Measurements from ENCODE around the gene SPTLC2. TPM values are rescaled to one million over a fixed set of nuclear protein-coding genes. Genes with fewer than 3 reads are reported as not detected.

Gene SPTLC2
- total and polyA plus RNA-seq, 2 of the 8 experiments (the other 6 are each of a cell fraction or from before 2014, with no cell fraction given): 8.9 to 35.1 TPM

DNA sequence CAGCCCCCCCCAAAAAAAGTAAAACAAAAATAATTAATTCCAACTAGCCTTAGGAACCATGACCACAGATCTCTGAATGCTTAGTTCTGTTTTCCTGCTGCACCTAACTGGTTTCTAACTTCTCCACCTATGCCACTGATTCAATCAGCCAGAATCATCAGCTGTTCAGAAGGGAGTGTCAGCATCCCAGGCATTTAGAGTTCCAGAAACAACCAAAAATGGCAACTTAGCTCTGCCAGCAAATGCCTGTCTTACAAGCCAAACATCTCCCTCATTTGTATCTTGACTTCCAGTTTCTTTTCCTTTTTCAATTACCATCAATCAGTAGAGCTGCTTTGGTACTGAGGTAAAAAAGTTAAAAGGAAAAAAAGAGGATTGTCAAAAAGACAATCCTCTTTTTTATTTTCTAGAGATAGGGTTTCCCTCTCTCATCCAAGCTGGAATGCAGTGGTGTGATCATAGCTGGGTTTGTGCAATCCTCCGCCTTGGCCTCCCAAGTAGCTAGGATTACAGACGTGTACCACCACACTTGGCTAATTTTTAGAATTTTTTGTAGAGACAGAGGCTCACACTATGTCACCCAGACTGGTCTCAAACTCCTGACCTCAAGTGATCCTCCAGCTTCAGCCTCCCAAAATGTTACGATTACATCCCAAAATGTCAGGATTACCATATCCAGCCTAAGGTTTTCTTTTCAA, 72.7 kb downstream of the SPTLC2 start:
- H2BK120ac ChIP-seq (replicated peaks; ENCODE audit: low read depth, low read length): no peak overlapping the region
- 85% methylated on average over 3 of the region's 3 CpGs; no CpG with 5 or more reads in 1 of the 2 experiments for WGBS, 2 experiments (ENCODE audit: extremely low coverage in 1 of 2, insufficient coverage in 1 of 2, insufficient read length in 1 of 2, insufficient replicate concordance in 2 of 2, low coverage in 1 of 2, low lambda C conversion rate in 2 of 2, missing lambda C conversion rate in 1 of 2)
- H3K4me2 ChIP-seq (ENCODE audit: insufficient read depth in 1 of 2, low read depth in 2 of 2, low read length in 2 of 2): no peak overlapping the region
- no peak overlapping the region for H4K91ac ChIP-seq (replicated peaks; ENCODE audit: insufficient read length, low read length)
- H3K23ac ChIP-seq (ENCODE audit: insufficient read length): no peak overlapping the region
- DNase-seq (ENCODE audit: low read depth in 1 of 2, low spot score in 2 of 2) (no peak), FAIRE-seq (no peak)
- H3K36me3 ChIP-seq (ENCODE audit: control insufficient read depth in 2 of 4, insufficient read depth in 4 of 4, low read length in 3 of 4): peaks cover 0 to 9% (median 3%) of the 10 kb centered on the region in 4 experiments; a peak in 4 of 8 replicates
- H4K5ac ChIP-seq (ENCODE audit: insufficient read length, low read depth, low read length): no peak overlapping the region
- no peak overlapping the region for H2AK5ac ChIP-seq (ENCODE audit: low read depth, low read length)
- H3K14ac ChIP-seq (ENCODE audit: insufficient read length): no peak overlapping the region
- CTCF ChIA-PET (ENCODE audit: partially characterized antibody): interaction anchor here (0.9 to 1.9 kb wide), 5 partner anchors 7 to 135 kb away, joined by 3 to 9 read pairs (median 3); no protein-coding TSS in a partner anchor
- H3K4me3 ChIP-seq (ENCODE audit: extremely low read depth in 1 of 4, insufficient read depth in 2 of 4, low read depth in 3 of 4, low read length in 4 of 4): no peak overlapping the region
- H3K79me2 ChIP-seq (ENCODE audit: control insufficient read depth in 1 of 2, insufficient read depth in 2 of 2, low read length in 2 of 2): no peaks in the 10 kb centered on the region
- no peak for TF ChIP-seq HDAC2 (IDR thresholded peaks at IDR 0.05; ENCODE audit: borderline replicate concordance in 1 of 2, low read depth in 2 of 2, low read length in 2 of 2)
- no peak for TF ChIP-seq RXRA (IDR thresholded peaks at IDR 0.05; ENCODE audit: insufficient read depth, low read depth, low read length)
- TF ChIP-seq CTBP2 (IDR thresholded peaks at IDR 0.05; ENCODE audit: borderline replicate concordance, insufficient read depth, insufficient read length, low read length): no peak
- no peak for TF ChIP-seq SIX5 (IDR thresholded peaks at IDR 0.05; ENCODE audit: low read depth, low read length)
- no peak for TF ChIP-seq TBP (IDR thresholded peaks at IDR 0.05; ENCODE audit: low read depth, low read length)
- H3K56ac ChIP-seq (replicated peaks; ENCODE audit: insufficient read length, low read depth, low read length): no peak overlapping the region
- H3K9ac ChIP-seq (replicated peaks in 1 of 4; ENCODE audit: extremely low read depth in 1 of 4, low read depth in 3 of 4, low read length in 3 of 4): no peak overlapping the region
- H4K8ac ChIP-seq (ENCODE audit: extremely low read depth, insufficient read depth, low read length): no peak overlapping the region
- H3K27ac ChIP-seq (ENCODE audit: low read depth, low read length): no peak overlapping the region
- POLR2A ChIA-PET (ENCODE audit: partially characterized antibody): interaction anchor here (1.1 kb wide), 1 partner anchor 85 kb away, joined by 3 read pairs; no protein-coding TSS in a partner anchor
- H3K79me1 ChIP-seq (ENCODE audit: low read depth, low read length): no peaks in the 10 kb centered on the region
- no peaks in the 10 kb centered on the region for H3K9me3 ChIP-seq (ENCODE audit: insufficient read depth in 2 of 2, low read depth in 1 of 2, low read length in 1 of 2)
- H3K4me1 ChIP-seq (replicated peaks in 1 of 4; ENCODE audit: control insufficient read depth in 3 of 4, insufficient read depth in 4 of 4, low read length in 3 of 4): no peaks in the 10 kb centered on the region
- H2BK5ac ChIP-seq (ENCODE audit: low read depth, low read length): no peak overlapping the region
- H3K27me3 ChIP-seq (replicated peaks in 1 of 4; ENCODE audit: control insufficient read depth in 3 of 4, extremely low read depth in 1 of 4, insufficient read depth in 3 of 4, low read length in 3 of 4): no peaks in the 10 kb centered on the region
- no peak overlapping the region for H2BK15ac ChIP-seq (ENCODE audit: low read length)
- no peak overlapping the region for H3K18ac ChIP-seq (ENCODE audit: extremely low read depth, low read length)
- no peak overlapping the region for H3K4ac ChIP-seq (replicated peaks; ENCODE audit: insufficient read length, low read depth, low read length)
- no peaks in the 10 kb centered on the region for H4K20me1 ChIP-seq (replicated peaks in 1 of 2; ENCODE audit: control insufficient read depth in 1 of 2, insufficient read depth in 2 of 2, low read length in 2 of 2)
- H2BK20ac ChIP-seq (ENCODE audit: low read length): no peak overlapping the region
- no peak overlapping the region for H2AFZ ChIP-seq (ENCODE audit: low read length)
- no peak overlapping the region for H2BK12ac ChIP-seq (ENCODE audit: low read depth, low read length)
- H3K23me2 ChIP-seq (ENCODE audit: low read depth, low read length): no peaks in the 10 kb centered on the region; the same call in 1 of the 2 replicates
